H54 (cell line): ENCODE measurements around the gene HORMAD1.
"Not testable (repeated sequence)": the region's sequence is repeated elsewhere in the genome, so short reads cannot be mapped to it uniquely, and the experiment has no call there.

Experiments used
- DNase-seq: peaks from one replicate; pipeline ENCODE4 v3.0.0; 2011; ENCODE audit warnings: low spot score, mixed read lengths; ENCODE audit not compliant: insufficient read length
- FAIRE-seq: peaks from 3 replicates; lab custom pipeline; 2011; peaks lifted over from hg19 to GRCh38; lab: Jason Lieb, UNC
- POLR2A ChIP-seq: IDR thresholded peaks from 2 replicates; pipeline ENCODE4 v1.6.1; 2011; ENCODE audit warnings: low read depth, mild to moderate bottlenecking, low read length

The HORMAD1 gene

GRCh38 chr1:150720703-150721102, at the start of gene HORMAD1:
Gene HORMAD1 (minus strand): TSS chr1:150720895. CDS start chr1:150719505, 1,390 bp downstream.
- FAIRE-seq (no peak), DNase-seq (no peak)
- no peak for TF ChIP-seq POLR2A

GRCh38 chr1:150767704-150768103, 47.0 kb upstream of the HORMAD1 start:
- FAIRE-seq, DNase-seq: not testable (repeated sequence)

GRCh38 chr1:150765977-150766301, 45.2 kb upstream of the HORMAD1 start:
- not testable (repeated sequence) for FAIRE-seq, DNase-seq

GRCh38 chr1:150765296-150765976, 44.7 kb upstream of the HORMAD1 start, which contains the start of gene CTSS:
Gene CTSS (minus strand): TSS chr1:150765778. CDS start chr1:150764763, 1,015 bp downstream.
- peak; percentile 86 for FAIRE-seq
- no peak for TF ChIP-seq POLR2A
- no peak for DNase-seq

GRCh38 chr1:150764617-150765101, 44.0 kb upstream of the HORMAD1 start:
- no peak for TF ChIP-seq POLR2A
- FAIRE-seq, result peak; percentile 89
- no peak for DNase-seq

GRCh38 chr1:150763018-150763417, 42.3 kb upstream of the HORMAD1 start:
- no peak for TF ChIP-seq POLR2A
- FAIRE-seq (no peak), DNase-seq (no peak)

GRCh38 chr1:150762552-150762951, 41.9 kb upstream of the HORMAD1 start:
- FAIRE-seq (no peak), DNase-seq (no peak)
- TF ChIP-seq POLR2A, result no peak

GRCh38 chr1:150761801-150762200, 41.1 kb upstream of the HORMAD1 start:
- TF ChIP-seq POLR2A, result no peak
- DNase-seq (no peak), FAIRE-seq (no peak)

GRCh38 chr1:150760013-150760412, 39.3 kb upstream of the HORMAD1 start:
- no peak for TF ChIP-seq POLR2A
- FAIRE-seq (no peak), DNase-seq (no peak)

- FAIRE-seq (no peak), DNase-seq (no peak)
- TF ChIP-seq POLR2A, result no peak
Observed at GRCh38 chr1:150753416-150753815, 32.7 kb upstream of the HORMAD1 start.

GRCh38 chr1:150751443-150751842, 30.7 kb upstream of the HORMAD1 start:
- no peak for FAIRE-seq
- no peak for TF ChIP-seq POLR2A
- no peak for DNase-seq

- no peak for FAIRE-seq
- TF ChIP-seq POLR2A, result no peak
- DNase-seq, result no peak
Observed at GRCh38 chr1:150749720-150750311, 29.1 kb upstream of the HORMAD1 start.

GRCh38 chr1:150748878-150749719, 28.4 kb upstream of the HORMAD1 start:
- FAIRE-seq, result no peak

GRCh38 chr1:150730130-150730721, 9.5 kb upstream of the HORMAD1 start:
- FAIRE-seq (no peak), DNase-seq (no peak)
- no peak for TF ChIP-seq POLR2A

More at GRCh38 chr1:150748878-150749719, 28.4 kb upstream of the HORMAD1 start:
- no peak for TF ChIP-seq POLR2A
- no peak for DNase-seq
